Measurements from ENCODE around the gene PTPRM.

- TF ChIP-seq CTCF (IDR thresholded peaks at IDR 0.05) (no peak), POLR2A (IDR thresholded peaks at IDR 0.05; ENCODE audit: low read depth) (no peak), POLR2AphosphoS5 (IDR thresholded peaks at IDR 0.05) (no peak), EP300 (IDR thresholded peaks at IDR 0.05) (no peak)
Observed at GRCh38 chr18:7741640-7742039, 174.5 kb downstream of the PTPRM start.

Measured in esophagus muscularis mucosa (tissue), 4 donors.